ENCODE data around the gene TEF. TPM values are rescaled to one million over a fixed set of nuclear protein-coding genes. Genes with fewer than 3 reads are reported as not detected.

TEF gene, protein sequence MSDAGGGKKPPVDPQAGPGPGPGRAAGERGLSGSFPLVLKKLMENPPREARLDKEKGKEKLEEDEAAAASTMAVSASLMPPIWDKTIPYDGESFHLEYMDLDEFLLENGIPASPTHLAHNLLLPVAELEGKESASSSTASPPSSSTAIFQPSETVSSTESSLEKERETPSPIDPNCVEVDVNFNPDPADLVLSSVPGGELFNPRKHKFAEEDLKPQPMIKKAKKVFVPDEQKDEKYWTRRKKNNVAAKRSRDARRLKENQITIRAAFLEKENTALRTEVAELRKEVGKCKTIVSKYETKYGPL
- total RNA-seq (2022) (2.2 and 4.2 TPM in 2 replicates), Bru-seq, nascent RNA (percentile 32 among the genes with signal in this experiment), BruChase-seq, experiment 1, labeled RNA remaining after a 6-hour chase (percentile 46 among the genes with signal in this experiment), BruChase-seq, experiment 2, labeled RNA remaining after a 2-hour chase (percentile 45 among the genes with signal in this experiment)
- long read RNA-seq, full-length matches to known transcripts, result 1 of 2 reads
- long read RNA-seq, partial matches to known transcripts, result 0 of 2 reads
- long read RNA-seq, other reads (novel, unspliced or antisense), result 1 of 2 reads

DNA sequence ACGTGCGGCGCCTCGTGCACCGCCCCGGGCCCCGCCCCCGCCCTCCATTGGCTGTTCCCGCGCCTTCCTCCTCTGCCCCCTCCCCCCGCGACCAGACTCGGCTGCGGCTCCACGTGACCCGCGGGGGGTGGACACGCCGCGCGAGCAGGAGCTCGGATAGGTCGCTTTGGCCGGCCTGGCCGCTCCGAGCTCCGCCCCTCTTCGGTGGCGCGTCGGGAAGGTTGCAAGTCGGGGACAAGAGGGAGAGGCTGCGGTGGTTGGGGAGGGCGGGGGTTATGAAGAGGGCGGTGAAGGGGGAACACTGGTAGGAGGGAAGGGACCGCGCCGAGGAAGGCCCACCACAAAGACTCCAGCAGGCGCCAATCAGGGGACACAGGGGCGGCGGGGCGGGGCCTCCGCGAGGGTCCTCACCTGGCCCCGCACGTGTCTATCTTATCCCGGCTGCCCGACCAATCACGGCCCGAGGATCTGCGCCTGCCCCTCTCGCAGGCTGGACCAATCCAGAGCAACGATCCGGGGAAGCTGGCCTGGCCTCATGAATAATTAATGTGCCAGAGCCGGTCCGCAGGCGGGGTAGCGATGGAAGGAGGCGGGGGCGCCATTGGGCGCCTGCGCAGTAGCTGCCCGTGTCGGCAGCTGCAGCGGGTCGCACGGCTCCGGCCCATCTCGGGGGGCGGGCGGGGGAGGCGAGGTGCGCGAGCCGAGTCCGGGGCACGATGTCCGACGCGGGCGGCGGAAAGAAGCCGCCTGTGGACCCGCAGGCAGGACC is at the start of gene TEF:
TEF (plus strand) TSS at position 614 of the 769 bp plus-strand sequence; CDS start at position 717, 103 bp downstream.
- Mint-ChIP-seq H3K36me3 (ENCODE audit: insufficient read depth, unreplicated experiment) (peaks cover 7% of the 10 kb centered on the region), H3K4me1 (ENCODE audit: insufficient read depth, unreplicated experiment) (peaks cover 6% of the 10 kb centered on the region), H3K27ac (ENCODE audit: low read depth, unreplicated experiment) (peak within 1 kb of the TSS; percentile 95), H3K4me3 (ENCODE audit: unreplicated experiment) (peak within 1 kb of the TSS; percentile 78), H3K9me3 (ENCODE audit: unreplicated experiment) (no peaks in the 10 kb centered on the region), H3K27me3 (ENCODE audit: insufficient read depth, unreplicated experiment) (no peaks in the 10 kb centered on the region)
- ChIA-PET POLR2A (interaction anchor here (0.6 to 4.2 kb wide), 35 partner anchors 9 to 525 kb away, joined by 3 to 49 read pairs (median 4); partner anchors contain the start of genes ACO2, DESI1, PHF5A and PMM1), CTCF (interaction anchor here (1.5 kb wide), 1 partner anchor 22 kb away, joined by 4 read pairs; no protein-coding TSS in a partner anchor)
- intact Hi-C loops (cut with micrococcal nuclease), result loop anchor here (2.0 to 10.0 kb wide), 2 partner anchors 97 to 125 kb away; partner anchors contain the start of gene RANGAP1
- DNase-seq (ENCODE audit: unreplicated experiment), result peak; percentile 97
- BruUV-seq (replicated peaks), result no TSS peak
- TF ChIP-seq, protein P1, sequence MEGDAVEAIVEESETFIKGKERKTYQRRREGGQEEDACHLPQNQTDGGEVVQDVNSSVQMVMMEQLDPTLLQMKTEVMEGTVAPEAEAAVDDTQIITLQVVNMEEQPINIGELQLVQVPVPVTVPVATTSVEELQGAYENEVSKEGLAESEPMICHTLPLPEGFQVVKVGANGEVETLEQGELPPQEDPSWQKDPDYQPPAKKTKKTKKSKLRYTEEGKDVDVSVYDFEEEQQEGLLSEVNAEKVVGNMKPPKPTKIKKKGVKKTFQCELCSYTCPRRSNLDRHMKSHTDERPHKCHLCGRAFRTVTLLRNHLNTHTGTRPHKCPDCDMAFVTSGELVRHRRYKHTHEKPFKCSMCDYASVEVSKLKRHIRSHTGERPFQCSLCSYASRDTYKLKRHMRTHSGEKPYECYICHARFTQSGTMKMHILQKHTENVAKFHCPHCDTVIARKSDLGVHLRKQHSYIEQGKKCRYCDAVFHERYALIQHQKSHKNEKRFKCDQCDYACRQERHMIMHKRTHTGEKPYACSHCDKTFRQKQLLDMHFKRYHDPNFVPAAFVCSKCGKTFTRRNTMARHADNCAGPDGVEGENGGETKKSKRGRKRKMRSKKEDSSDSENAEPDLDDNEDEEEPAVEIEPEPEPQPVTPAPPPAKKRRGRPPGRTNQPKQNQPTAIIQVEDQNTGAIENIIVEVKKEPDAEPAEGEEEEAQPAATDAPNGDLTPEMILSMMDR (IDR thresholded peaks at IDR 0.05; ENCODE audit: unreplicated experiment), result no peak

DNA sequence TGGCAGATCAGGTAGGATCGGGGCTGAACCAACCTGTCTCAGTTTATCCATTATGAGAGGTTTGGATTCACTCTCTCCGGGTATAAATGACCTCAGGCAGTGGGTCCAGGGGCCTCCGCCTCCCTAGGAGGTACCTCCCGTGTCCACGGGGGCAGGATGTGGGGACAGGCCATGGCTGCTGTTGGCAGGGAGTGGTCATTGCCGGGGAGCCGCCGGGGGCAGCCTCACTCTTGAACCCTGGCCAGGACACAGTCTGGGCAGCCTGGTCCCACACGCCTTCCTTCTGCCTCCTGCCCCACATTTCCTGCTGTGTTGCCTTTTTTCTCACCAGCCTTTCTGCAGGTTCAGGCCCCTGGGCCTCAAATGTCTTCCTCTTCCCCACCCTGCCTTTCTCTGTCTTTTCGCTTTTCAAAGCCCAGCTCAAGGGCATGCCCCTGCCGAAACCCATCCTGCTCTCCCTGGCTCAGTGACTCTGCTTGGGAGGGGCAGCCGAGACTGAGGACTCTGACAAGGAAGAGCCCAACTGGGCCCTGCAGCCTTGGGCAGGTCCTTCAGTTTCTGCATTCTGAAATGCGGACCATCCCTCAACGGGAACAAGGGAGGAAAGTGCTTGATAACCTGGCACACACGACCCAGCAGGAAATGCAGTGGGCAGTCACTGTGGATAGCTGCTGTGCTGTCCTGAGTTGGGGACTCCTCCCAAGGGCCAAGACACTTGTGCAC is 49.4 kb upstream of the TEF start:
- TF ChIP-seq, protein P1 (IDR thresholded peaks at IDR 0.05; ENCODE audit: unreplicated experiment), result no peak
- no peak for DNase-seq (ENCODE audit: unreplicated experiment)
- no peaks in the 10 kb centered on the region for H3K4me1 Mint-ChIP-seq (ENCODE audit: insufficient read depth, unreplicated experiment)
- no TSS peak for BruUV-seq (replicated peaks)
- no peaks in the 10 kb centered on the region for H3K9me3 Mint-ChIP-seq (ENCODE audit: unreplicated experiment)
- H3K27me3 Mint-ChIP-seq (ENCODE audit: insufficient read depth, unreplicated experiment), result no peaks in the 10 kb centered on the region
- peak overlapping the region; percentile 31 for H3K27ac Mint-ChIP-seq (ENCODE audit: low read depth, unreplicated experiment)
- CTCF ChIA-PET, result no interaction called here
- H3K36me3 Mint-ChIP-seq (ENCODE audit: insufficient read depth, unreplicated experiment), result peaks cover 73% of the 10 kb centered on the region
- intact Hi-C loops (cut with micrococcal nuclease), result no loop called here
- POLR2A ChIA-PET, result no interaction called here
- H3K4me3 Mint-ChIP-seq (ENCODE audit: unreplicated experiment), result no peak overlapping the region

DNA sequence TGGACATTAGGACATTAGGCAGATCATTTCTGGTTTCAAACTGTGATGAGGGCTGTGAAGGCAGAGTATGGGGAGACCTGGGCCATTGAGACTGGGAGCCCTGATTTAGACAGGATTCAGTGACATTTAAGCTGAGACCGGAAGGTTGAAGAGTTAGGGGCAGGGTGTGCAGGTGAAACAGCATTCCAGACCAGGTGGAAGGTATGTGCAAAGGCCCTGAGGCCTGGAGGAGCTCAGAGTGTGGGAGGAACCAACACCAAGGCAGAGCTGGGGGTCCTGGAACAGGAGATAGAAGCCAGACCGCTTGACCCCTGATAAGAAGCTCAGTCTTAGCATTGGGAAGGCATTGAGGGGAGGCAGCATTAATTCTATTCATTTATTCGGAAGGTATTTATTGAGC is 47.9 kb upstream of the TEF start:
- BruUV-seq (replicated peaks), result no TSS peak
- CTCF ChIA-PET, result no interaction called here

More for the DNA sequence above, 47.9 kb upstream of the TEF start:
- Mint-ChIP-seq H3K4me3 (ENCODE audit: unreplicated experiment) (no peak overlapping the region), H3K27me3 (ENCODE audit: insufficient read depth, unreplicated experiment) (no peaks in the 10 kb centered on the region), H3K4me1 (ENCODE audit: insufficient read depth, unreplicated experiment) (no peaks in the 10 kb centered on the region), H3K27ac (ENCODE audit: low read depth, unreplicated experiment) (no peak overlapping the region), H3K36me3 (ENCODE audit: insufficient read depth, unreplicated experiment) (peaks cover 64% of the 10 kb centered on the region), H3K9me3 (ENCODE audit: unreplicated experiment) (no peaks in the 10 kb centered on the region)
- POLR2A ChIA-PET, result interaction anchor here (1.5 kb wide), 1 partner anchor 47 kb away, joined by 4 read pairs; no protein-coding TSS in a partner anchor
- TF ChIP-seq, protein P1 (IDR thresholded peaks at IDR 0.05; ENCODE audit: unreplicated experiment), result no peak
- DNase-seq (ENCODE audit: unreplicated experiment), result no peak
- intact Hi-C loops (cut with micrococcal nuclease), result no loop called here

Measured in MCF 10A (cell line).